Measurements from ENCODE around the gene ACTL6B.

Gene ACTL6B

DNA sequence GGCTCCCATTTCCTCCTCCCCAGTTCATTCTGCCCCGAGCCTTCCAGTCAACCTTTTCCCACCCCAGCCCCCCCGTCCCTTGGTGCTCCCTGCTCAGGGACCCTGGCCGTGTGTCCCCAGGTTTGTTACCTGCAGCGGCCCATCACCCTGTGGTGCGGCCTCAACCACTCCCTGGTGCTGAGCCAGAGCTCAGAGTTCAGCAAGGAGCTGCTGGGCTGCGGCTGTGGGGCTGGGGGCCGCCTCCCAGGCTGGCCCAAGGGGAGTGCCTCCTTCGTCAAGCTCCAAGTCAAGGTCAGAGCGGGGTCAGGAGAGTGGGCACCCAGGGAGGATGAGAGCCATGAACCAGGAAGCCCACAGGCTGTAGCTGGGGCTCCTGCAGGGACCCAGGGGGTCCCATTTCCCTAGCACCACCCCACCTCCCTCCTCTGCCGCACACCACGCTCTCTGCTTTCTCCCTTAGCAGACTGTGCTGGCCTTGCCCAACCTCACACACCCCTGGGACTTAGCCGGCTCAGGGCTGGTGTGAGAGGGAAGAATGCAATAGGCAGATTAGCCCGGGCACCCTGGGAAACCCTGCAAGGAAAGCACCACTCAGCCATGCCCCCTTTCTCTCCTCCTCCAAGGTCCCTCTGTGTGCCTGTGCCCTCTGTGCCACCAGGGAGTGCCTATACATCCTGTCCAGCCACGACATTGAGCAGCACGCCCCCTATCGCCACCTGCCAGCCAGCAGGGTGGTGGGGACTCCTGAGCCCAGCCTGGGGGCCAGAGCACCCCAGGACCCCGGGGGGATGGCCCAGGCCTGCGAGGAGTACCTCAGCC is 56.1 kb downstream of the ACTL6B start:
- no peak for DNase-seq (ENCODE audit: low read depth)

GRCh38 chr7:100598425-100598824 is 57.8 kb downstream of the ACTL6B start:
- peak; percentile 57 for DNase-seq (ENCODE audit: low read depth)

DNA sequence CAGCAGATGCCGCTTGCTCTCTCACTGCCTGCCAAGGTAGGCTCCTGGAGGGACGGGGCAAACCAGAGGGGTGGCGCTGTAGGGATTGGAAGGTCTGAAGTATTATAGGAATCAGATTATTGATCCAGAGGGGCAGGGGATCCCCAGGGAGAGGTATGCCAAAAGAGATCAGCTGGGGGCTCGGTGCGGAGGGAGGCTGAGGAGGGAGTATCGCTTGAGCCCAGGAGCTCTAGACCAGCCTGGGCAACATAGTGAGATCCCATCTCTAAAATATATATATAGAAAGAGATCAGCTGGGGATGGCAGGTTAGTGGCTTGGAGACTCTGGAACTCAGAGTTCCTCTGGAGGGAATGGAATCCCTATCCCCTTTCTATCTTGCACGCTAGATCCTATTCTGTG is 61.1 kb downstream of the ACTL6B start:
- no peak for DNase-seq (ENCODE audit: low read depth)

Measured in stromal cell of bone marrow (primary cell).